ENCODE data around the gene KISS1. TPM values are rescaled to one million over a fixed set of nuclear protein-coding genes. Genes with fewer than 3 reads are reported as not detected.
"Not testable (repeated sequence)": the region's sequence is repeated elsewhere in the genome, so short reads cannot be mapped to it uniquely, and the experiment has no call there.

The KISS1 gene
- total RNA-seq, 1 donor from 2014 or later, result 2.7 TPM

- no peak overlapping the region for H3K27ac ChIP-seq (ENCODE audit: low read depth, low read length)
- no peak overlapping the region for H2AFZ ChIP-seq (ENCODE audit: low read depth, low read length)
- H3K4me2 ChIP-seq (ENCODE audit: low read length), result no peak overlapping the region
- H3K27me3 ChIP-seq (ENCODE audit: insufficient read depth, low read length), result no peaks in the 10 kb centered on the region
- peaks cover 14% of the 10 kb centered on the region for H3K9me3 Mint-ChIP-seq (ENCODE audit: unreplicated experiment)
- no peaks in the 10 kb centered on the region for H4K20me1 ChIP-seq (ENCODE audit: insufficient read depth, low read length)
- H3K9me3 ChIP-seq (ENCODE audit: insufficient read depth, low read depth, low read length), result no peaks in the 10 kb centered on the region
- no peaks in the 10 kb centered on the region for H3K36me3 ChIP-seq (ENCODE audit: insufficient read depth, low read length)
- no peaks in the 10 kb centered on the region for H3K79me2 ChIP-seq (ENCODE audit: insufficient read depth, low read length)
- H3K4me3 ChIP-seq (ENCODE audit: insufficient read depth, low read depth, low read length), result no peak overlapping the region
- H3K4me1 Mint-ChIP-seq (ENCODE audit: low read depth, unreplicated experiment), result no peaks in the 10 kb centered on the region
- H3K4me3 Mint-ChIP-seq (ENCODE audit: unreplicated experiment), result no peak overlapping the region
- H3K36me3 Mint-ChIP-seq (ENCODE audit: low read depth, unreplicated experiment), result peaks cover 7% of the 10 kb centered on the region
- H3K27ac Mint-ChIP-seq (ENCODE audit: unreplicated experiment), result no peak overlapping the region
- TF ChIP-seq EZH2 (IDR thresholded peaks at IDR 0.05; ENCODE audit: insufficient read depth, low read length), result no peak
- no peak for TF ChIP-seq CTCF (IDR thresholded peaks at IDR 0.05; ENCODE audit: insufficient read depth, low read depth, low read length)
- H3K9ac ChIP-seq (ENCODE audit: low read length), result no peak overlapping the region
- no peaks in the 10 kb centered on the region for H3K4me1 ChIP-seq (ENCODE audit: insufficient read depth, low read length)
- H3K27me3 Mint-ChIP-seq (ENCODE audit: low read depth, unreplicated experiment), result peaks cover 19% of the 10 kb centered on the region
- no peak for FAIRE-seq
- DNase-seq (ENCODE audit: low read depth), result no peak
These were observed 43.9 kb upstream of the KISS1 start for GRCh38 chr1:204240233-204240632.

GRCh38 chr1:204239401-204239800, 43.1 kb upstream of the KISS1 start:
- not testable (repeated sequence) for H3K4me2 ChIP-seq (ENCODE audit: low read length); H3K4me3 Mint-ChIP-seq (ENCODE audit: unreplicated experiment); DNase-seq (ENCODE audit: low read depth); H3K27me3 ChIP-seq (ENCODE audit: insufficient read depth, low read length); H3K4me1 ChIP-seq (ENCODE audit: insufficient read depth, low read length); H3K9ac ChIP-seq (ENCODE audit: low read length); H3K4me1 Mint-ChIP-seq (ENCODE audit: low read depth, unreplicated experiment); H3K36me3 ChIP-seq (ENCODE audit: insufficient read depth, low read length); H4K20me1 ChIP-seq (ENCODE audit: insufficient read depth, low read length); H3K27ac ChIP-seq (ENCODE audit: low read depth, low read length); FAIRE-seq; H3K9me3 ChIP-seq (ENCODE audit: insufficient read depth, low read depth, low read length); H3K4me3 ChIP-seq (ENCODE audit: insufficient read depth, low read depth, low read length); H3K36me3 Mint-ChIP-seq (ENCODE audit: low read depth, unreplicated experiment); H2AFZ ChIP-seq (ENCODE audit: low read depth, low read length); H3K27ac Mint-ChIP-seq (ENCODE audit: unreplicated experiment); H3K79me2 ChIP-seq (ENCODE audit: insufficient read depth, low read length)
- Mint-ChIP-seq H3K9me3 (ENCODE audit: unreplicated experiment) (peaks cover 17% of the 10 kb centered on the region), H3K27me3 (ENCODE audit: low read depth, unreplicated experiment) (peaks cover 17% of the 10 kb centered on the region)

GRCh38 chr1:204238520-204238919, 42.2 kb upstream of the KISS1 start:
- not testable (repeated sequence) for H3K36me3 Mint-ChIP-seq (ENCODE audit: low read depth, unreplicated experiment); H3K9me3 ChIP-seq (ENCODE audit: insufficient read depth, low read depth, low read length); FAIRE-seq; H3K4me1 Mint-ChIP-seq (ENCODE audit: low read depth, unreplicated experiment); H3K27ac Mint-ChIP-seq (ENCODE audit: unreplicated experiment); H3K9ac ChIP-seq (ENCODE audit: low read length); H3K27ac ChIP-seq (ENCODE audit: low read depth, low read length); H3K36me3 ChIP-seq (ENCODE audit: insufficient read depth, low read length); H2AFZ ChIP-seq (ENCODE audit: low read depth, low read length); H3K4me3 Mint-ChIP-seq (ENCODE audit: unreplicated experiment); H3K79me2 ChIP-seq (ENCODE audit: insufficient read depth, low read length); H3K4me3 ChIP-seq (ENCODE audit: insufficient read depth, low read depth, low read length); DNase-seq (ENCODE audit: low read depth); H3K4me1 ChIP-seq (ENCODE audit: insufficient read depth, low read length); H3K27me3 ChIP-seq (ENCODE audit: insufficient read depth, low read length); H4K20me1 ChIP-seq (ENCODE audit: insufficient read depth, low read length); H3K4me2 ChIP-seq (ENCODE audit: low read length)
- H3K27me3 Mint-ChIP-seq (ENCODE audit: low read depth, unreplicated experiment), result peaks cover 17% of the 10 kb centered on the region
- peaks cover 17% of the 10 kb centered on the region for H3K9me3 Mint-ChIP-seq (ENCODE audit: unreplicated experiment)

- not testable (repeated sequence) for H3K27ac ChIP-seq (ENCODE audit: low read depth, low read length); H2AFZ ChIP-seq (ENCODE audit: low read depth, low read length); H3K9me3 ChIP-seq (ENCODE audit: insufficient read depth, low read depth, low read length); H3K4me3 Mint-ChIP-seq (ENCODE audit: unreplicated experiment); H3K4me1 Mint-ChIP-seq (ENCODE audit: low read depth, unreplicated experiment); FAIRE-seq; DNase-seq (ENCODE audit: low read depth); H3K36me3 ChIP-seq (ENCODE audit: insufficient read depth, low read length); H3K4me2 ChIP-seq (ENCODE audit: low read length); H3K36me3 Mint-ChIP-seq (ENCODE audit: low read depth, unreplicated experiment); H3K4me3 ChIP-seq (ENCODE audit: insufficient read depth, low read depth, low read length); H3K4me1 ChIP-seq (ENCODE audit: insufficient read depth, low read length); H3K27ac Mint-ChIP-seq (ENCODE audit: unreplicated experiment); H4K20me1 ChIP-seq (ENCODE audit: insufficient read depth, low read length); H3K9ac ChIP-seq (ENCODE audit: low read length); H3K27me3 ChIP-seq (ENCODE audit: insufficient read depth, low read length); H3K79me2 ChIP-seq (ENCODE audit: insufficient read depth, low read length)
- peaks cover 16% of the 10 kb centered on the region for H3K27me3 Mint-ChIP-seq (ENCODE audit: low read depth, unreplicated experiment)
- H3K9me3 Mint-ChIP-seq (ENCODE audit: unreplicated experiment), result peaks cover 17% of the 10 kb centered on the region
These were observed 41.2 kb upstream of the KISS1 start for GRCh38 chr1:204237515-204237914.

Data from astrocyte (in vitro differentiated cells and primary cell).